DOHH2 (cell line): Measurements from ENCODE around the gene DEDD2.

Source experiments
- H3F3A ChIP-seq: fragments of 200-600 bp; sonication (generic), shearing (Covaris generic); 2 replicates; pipeline ENCODE4 v1.6.0; 2016; ENCODE audit warnings: antibody characterized with exemption, mild to moderate bottlenecking; ENCODE audit not compliant: control insufficient read depth, insufficient read depth
- H3K27ac ChIP-seq: fragments of 200-600 bp; sonication (generic); 2 replicates; pipeline ENCODE4 v1.5.1; 2014; ENCODE audit warnings: low read depth, mild to moderate bottlenecking, low read length, moderate library complexity
- H3K27me3 ChIP-seq: fragments of 200-600 bp; sonication (generic); 2 replicates; pipeline ENCODE4 v1.6.1; 2014; ENCODE audit warnings: mild to moderate bottlenecking, low read length, mixed read lengths; ENCODE audit not compliant: control insufficient read depth
- H3K36me3 ChIP-seq: fragments of 200-600 bp; sonication (generic); 2 replicates; pipeline ENCODE4 v1.6.1; 2014; ENCODE audit warnings: mild to moderate bottlenecking, low read length, moderate library complexity, mixed read lengths; ENCODE audit not compliant: control insufficient read depth
- H3K4me1 ChIP-seq: fragments of 200-600 bp; sonication (generic); 2 replicates; pipeline ENCODE4 v1.6.1; 2014; ENCODE audit warnings: mild to moderate bottlenecking, low read length, mixed read lengths; ENCODE audit not compliant: control insufficient read depth
- H3K4me2 ChIP-seq: fragments of 200-600 bp; sonication (generic); 2 replicates; pipeline ENCODE4 v1.6.0; 2014; ENCODE audit warnings: mild to moderate bottlenecking, low read length, moderate library complexity
- H3K4me3 ChIP-seq: fragments of 200-600 bp; sonication (generic); 2 replicates; pipeline ENCODE4 v1.5.1; 2014; ENCODE audit warnings: mild to moderate bottlenecking, low read length, mixed read lengths
- H3K79me2 ChIP-seq: fragments of 200-600 bp; sonication (generic); 2 replicates; pipeline ENCODE4 v1.6.1; 2014; ENCODE audit warnings: mild to moderate bottlenecking, low read length, mixed read lengths; ENCODE audit not compliant: control insufficient read depth
- H3K9me2 ChIP-seq: fragments of 200-600 bp; sonication (generic); replicated peaks from 2 replicates; pipeline ENCODE4 v1.6.1; 2014; ENCODE audit warnings: mild to moderate bottlenecking, low read length, mixed read lengths; ENCODE audit not compliant: control insufficient read depth
- H3K9me3 ChIP-seq: fragments of 200-600 bp; sonication (generic); 2 replicates; pipeline ENCODE4 v1.6.1; 2014; ENCODE audit warnings: antibody characterized with exemption, low read length, mixed read lengths; ENCODE audit not compliant: control insufficient read depth, insufficient read depth
- H4K20me1 ChIP-seq: fragments of 200-600 bp; sonication (generic); 2 replicates; pipeline ENCODE4 v1.6.0; 2014; ENCODE audit warnings: low read depth, mild to moderate bottlenecking, antibody characterized with exemption, low read length, moderate library complexity; ENCODE audit not compliant: control insufficient read depth, insufficient read depth
- CTCF ChIP-seq: fragments of 200-600 bp; sonication (generic); IDR thresholded peaks from one replicate; pipeline ENCODE4 v1.5.1; 2014; ENCODE audit warnings: antibody characterized with exemption, mild to moderate bottlenecking, low read depth, low read length; ENCODE audit not compliant: poor library complexity, severe bottlenecking
- EZH2phosphoT487 ChIP-seq: fragments of 200-600 bp; sonication (generic); IDR thresholded peaks from 2 replicates; pipeline ENCODE4 v1.6.1; 2017; ENCODE audit warnings: borderline replicate concordance, mild to moderate bottlenecking, antibody characterized with exemption, low read length, moderate library complexity, mixed read lengths

The DEDD2 gene

GRCh38 chr19:42246922-42247639 lies 29.6 kb upstream of the DEDD2 start:
- no peak overlapping the region; the same call in 1 of the 2 replicates for H3K27ac ChIP-seq

GRCh38 chr19:42246143-42246921 lies 28.9 kb upstream of the DEDD2 start:
- H3K4me2 ChIP-seq, result no peak overlapping the region
- peaks cover 22% of the 10 kb centered on the region for H3F3A ChIP-seq
- TF ChIP-seq EZH2phosphoT487 (no peak), CTCF (no peak)
- no peaks in the 10 kb centered on the region for H3K9me3 ChIP-seq
- H3K79me2 ChIP-seq, result peaks cover 38% of the 10 kb centered on the region
- no peaks in the 10 kb centered on the region for H4K20me1 ChIP-seq
- peaks cover 19% of the 10 kb centered on the region for H3K4me1 ChIP-seq
- no peak overlapping the region; the same call in 1 of the 2 replicates for H3K27ac ChIP-seq
- no peaks in the 10 kb centered on the region for H3K9me2 ChIP-seq
- H3K36me3 ChIP-seq, result peaks cover 38% of the 10 kb centered on the region
- no peaks in the 10 kb centered on the region for H3K27me3 ChIP-seq
- H3K4me3 ChIP-seq, result no peak overlapping the region

More at GRCh38 chr19:42246922-42247639, 29.6 kb upstream of the DEDD2 start:
- no peaks in the 10 kb centered on the region for H3K27me3 ChIP-seq
- H3K4me1 ChIP-seq, result peaks cover 22% of the 10 kb centered on the region
- no peak overlapping the region for H3K4me3 ChIP-seq
- TF ChIP-seq EZH2phosphoT487 (no peak), CTCF (no peak)
- H3K9me3 ChIP-seq, result no peaks in the 10 kb centered on the region
- no peaks in the 10 kb centered on the region for H3K9me2 ChIP-seq
- peaks cover 38% of the 10 kb centered on the region for H3K79me2 ChIP-seq
- H3K36me3 ChIP-seq, result peaks cover 42% of the 10 kb centered on the region
- no peaks in the 10 kb centered on the region; the same call in 1 of the 2 replicates for H4K20me1 ChIP-seq
- H3K4me2 ChIP-seq, result no peak overlapping the region
- peaks cover 22% of the 10 kb centered on the region for H3F3A ChIP-seq

- Histone ChIP-seq H3K79me2 (peaks cover 40% of the 10 kb centered on the region), H3F3A (peaks cover 22% of the 10 kb centered on the region), H3K4me1 (peaks cover 23% of the 10 kb centered on the region), H4K20me1 (no peaks in the 10 kb centered on the region), H3K4me3 (peak overlapping the region; percentile 88), H3K27me3 (no peaks in the 10 kb centered on the region), H3K36me3 (peaks cover 34% of the 10 kb centered on the region), H3K9me3 (no peaks in the 10 kb centered on the region), H3K27ac (peak overlapping the region; percentile 73), H3K4me2 (peak overlapping the region; percentile 89), H3K9me2 (no peaks in the 10 kb centered on the region)
- TF ChIP-seq CTCF (no peak), EZH2phosphoT487 (no peak)
Measured at GRCh38 chr19:42245231-42245630, 27.8 kb upstream of the DEDD2 start.
